ENCODE data around the gene LTO1. TPM values are rescaled to one million over a fixed set of nuclear protein-coding genes. Genes with fewer than 3 reads are reported as not detected.

LTO1 gene
- total and polyA plus RNA-seq, 2 of the 13 experiments (the other 11 are each of a cell fraction or from before 2014, with no cell fraction given) = 11.8 to 15.0 TPM

GRCh38 chr11:69644962-69645675, 30.0 kb downstream of the LTO1 start:
- peaks cover 37% of the 10 kb centered on the region for H4K20me1 ChIP-seq (ENCODE audit: insufficient read depth, low read length)
- ATAC-seq (no peak), DNase-seq (ENCODE audit: low spot score) (no peak), FAIRE-seq (no peak)
- peak overlapping the region; percentile 87 for H3K27ac ChIP-seq (ENCODE audit: extremely low read length, insufficient read depth, low read length)
- TF ChIP-seq ZC3H13 (CRISPR knock-in tag; IDR thresholded peaks at IDR 0.05) = peak; percentile 8; the same call in 1 of the 2 replicates
- no peak for TF ChIP-seq ZFP36L2 (CRISPR knock-in tag; IDR thresholded peaks at IDR 0.05)
- no peak for TF ChIP-seq DNMT3B (CRISPR knock-in tag; conservative IDR thresholded peaks at IDR 0.05)
- TF ChIP-seq DDIT3 (CRISPR knock-in tag; IDR thresholded peaks at IDR 0.05) = no peak
- no peak for TF ChIP-seq JUN (CRISPR knock-in tag; IDR thresholded peaks at IDR 0.05)
- no peak for TF ChIP-seq LCORL (IDR thresholded peaks at IDR 0.05)
- no peak for TF ChIP-seq LCORL (CRISPR knock-in tag; IDR thresholded peaks at IDR 0.05)
- no peak for TF ChIP-seq ZNF414 (CRISPR knock-in tag; IDR thresholded peaks at IDR 0.05)
- TF ChIP-seq GTF2F1 (IDR thresholded peaks at IDR 0.05; ENCODE audit: low read length) = no peak
- no peak for TF ChIP-seq ZBTB4 (CRISPR knock-in tag; IDR thresholded peaks at IDR 0.05; ENCODE audit: borderline replicate concordance)
- TF ChIP-seq AGO2 (optimal IDR thresholded peaks at IDR 0.05; ENCODE audit: low read depth, low read length) = peak; percentile 76
- no peak for TF ChIP-seq NONO (IDR thresholded peaks at IDR 0.05)
- peak; percentile 16; the same call in 1 of the 2 replicates for TF ChIP-seq NONO (CRISPR knock-in tag; conservative IDR thresholded peaks at IDR 0.05)
- TF ChIP-seq ZNF256 (CRISPR knock-in tag; conservative IDR thresholded peaks at IDR 0.05) = no peak
- H3K79me2 ChIP-seq (ENCODE audit: insufficient read depth, low read length) = peaks cover 40% of the 10 kb centered on the region
- in situ Hi-C loops (cut with HindIII; ENCODE audit: extremely low pct_ligation_motif_present, low pct_unique_long_range_greater_than_20kb) (loop anchor here (5.0 to 25.0 kb wide), 3 partner anchors 208 to 353 kb away; partner anchors contain the start of gene MYEOV), intact Hi-C loops (cut with micrococcal nuclease; ENCODE audit: unreplicated experiment) (loop anchor here (5.0 to 10.0 kb wide), 4 partner anchors 150 to 540 kb away; no protein-coding TSS in a partner anchor)
- H3K36me3 ChIP-seq (replicated peaks in 1 of 2; ENCODE audit: control insufficient read depth in 1 of 2, insufficient read depth in 2 of 2, low read length in 2 of 2) = peaks cover 31 to 58% of the 10 kb centered on the region in 2 experiments
- 0 out of 2 replicates have a peak overlapping the region, but pooled peaks have one; percentile 95 for H3K9ac ChIP-seq (ENCODE audit: insufficient read depth, low read depth, low read length)
- ChIA-PET POLR2A (interaction anchor here (0.7 to 5.5 kb wide), 12 partner anchors 10 to 514 kb away, joined by 3 to 40 read pairs (median 6); partner anchors contain the start of gene LTO1), CTCF (ENCODE audit: low intra/inter-chr PET ratio, low total read pairs) (interaction anchor here (0.7 to 4.1 kb wide), 4 partner anchors 23 to 544 kb away, joined by 3 to 26 read pairs (median 16); no protein-coding TSS in a partner anchor)
- H3K27me3 ChIP-seq (ENCODE audit: control insufficient read depth in 1 of 2, insufficient read depth in 2 of 2, low read length in 2 of 2) = peaks cover 0 to 3% of the 10 kb centered on the region in 2 experiments; a peak in 1 of 5 replicates
- H3K4me3 ChIP-seq (replicated peaks in 1 of 3; ENCODE audit: insufficient read depth in 1 of 3, low read depth in 2 of 3, low read length in 3 of 3) = peak overlapping the region in 1 of 3 experiments; percentile 11; a peak in 1 of 6 replicates
- BruUV-seq (replicated peaks) = no TSS peak
- no peak overlapping the region for H2AFZ ChIP-seq (ENCODE audit: low read length)
- peak overlapping the region; percentile 72; the same call in 1 of the 2 replicates for H3K4me2 ChIP-seq (ENCODE audit: low read depth, low read length)
- peaks cover 35% of the 10 kb centered on the region for H3K4me1 ChIP-seq (ENCODE audit: insufficient read depth, low read length)
- whole genome bisulfite sequencing (ENCODE audit: low lambda C conversion rate) = 97% methylated on average over 14 of the region's 20 CpGs
- H3K9me3 ChIP-seq (ENCODE audit: low read length) = no peaks in the 10 kb centered on the region

Measured in HepG2 (cell line).